Endothelial cell of umbilical vein (primary cell): Measurements from ENCODE around the gene C15orf39. TPM values are rescaled to one million over a fixed set of nuclear protein-coding genes. Genes with fewer than 3 reads are reported as not detected.

Experiments used
- BruUV-seq: library from RNA; stranded (reverse); fragments of 400-500 nt; replicated peaks from 2 replicates; lab custom pipeline; 2021; lab: Mats Ljungman, UMichigan
- CTCF ChIA-PET: fragments of 300-600, 350-600 bp; sonication (Branson Sonifier 250); formaldehyde crosslinking; loops from one replicate; lab custom pipeline; 2021; ENCODE audit warnings: antibody characterized with exemption, inconsistent platforms; lab: Charles Lee
- POLR2A ChIA-PET: fragments of 300-600, 350-600 bp; sonication (Branson Sonifier 250); formaldehyde crosslinking; loops from one replicate; lab custom pipeline; 2021; ENCODE audit warnings: antibody characterized with exemption, inconsistent platforms; lab: Charles Lee
- DNase-seq: peaks from one replicate; pipeline ENCODE4 v3.0.0-alpha.2; 2011; ENCODE audit warnings: low read depth, low spot score
- FAIRE-seq: peaks from 2 replicates; lab custom pipeline; 2011; peaks lifted over from hg19 to GRCh38; lab: Jason Lieb, UNC
- H2AFZ ChIP-seq: 2 replicates; pipeline ENCODE4 v1.6.0; 2012; ENCODE audit warnings: low read depth, low read length, control low read depth, inconsistent platforms
- H3K27ac ChIP-seq: 2 replicates; pipeline ENCODE4 v1.5.1; 2011; ENCODE audit warnings: low read depth, mild to moderate bottlenecking, control low read depth, low read length, moderate library complexity; ENCODE audit not compliant: insufficient read depth
- H3K27me3 ChIP-seq, 2 experiments: 2 replicates each; pipeline versions ENCODE4 v1.6.0 to v1.6.1; 2011; ENCODE audit warnings: low read length in 2 of 2, mixed read lengths in 1 of 2; ENCODE audit not compliant: control insufficient read depth in 2 of 2, insufficient read depth in 2 of 2
- H3K36me3 ChIP-seq, 2 experiments: 2 replicates in 1 of 2; 3 replicates in 1 of 2; pipeline ENCODE4 v1.5.1; 2011; ENCODE audit warnings: low read length in 2 of 2, mild to moderate bottlenecking in 1 of 2, moderate library complexity in 1 of 2; ENCODE audit not compliant: control insufficient read depth in 2 of 2, insufficient read depth in 2 of 2; ENCODE audit errors: extremely low read depth in 1 of 2
- H3K4me1 ChIP-seq: 3 replicates; pipeline ENCODE4 v1.5.1; 2011; ENCODE audit warnings: mild to moderate bottlenecking, low read length; ENCODE audit not compliant: control insufficient read depth, insufficient read depth; ENCODE audit errors: extremely low read depth
- H3K4me2 ChIP-seq: 2 replicates; pipeline ENCODE4 v1.6.1; 2011; ENCODE audit warnings: low read length, control low read depth, mixed read lengths; ENCODE audit not compliant: insufficient read depth
- H3K4me3 ChIP-seq, 3 experiments: fragments of 200-600 bp in 1 of 3; sonication (generic), shearing (Covaris generic) in 1 of 3; replicated peaks in 1 of 3; 2 replicates each; pipeline ENCODE4 v1.5.1; 2011 to 2016; ENCODE audit warnings: control low read depth in 3 of 3, low read length in 3 of 3, mild to moderate bottlenecking in 2 of 3, inconsistent platforms in 1 of 3, low read depth in 1 of 3, moderate library complexity in 1 of 3; ENCODE audit not compliant: insufficient read depth in 1 of 3
- H3K79me2 ChIP-seq: 2 replicates; pipeline ENCODE4 v1.6.0; 2012; ENCODE audit warnings: low read length, inconsistent platforms; ENCODE audit not compliant: control insufficient read depth, insufficient read depth
- H3K9ac ChIP-seq: replicated peaks from 2 replicates; pipeline ENCODE3; 2011; ENCODE audit warnings: low read length, control low read depth; ENCODE audit not compliant: insufficient read depth; ENCODE audit errors: extremely low read depth
- H3K9me1 ChIP-seq: replicated peaks from 3 replicates; pipeline ENCODE4 v1.6.0; 2011; ENCODE audit warnings: mild to moderate bottlenecking, low read length; ENCODE audit not compliant: control insufficient read depth, insufficient read depth; ENCODE audit errors: extremely low read depth
- H3K9me3 ChIP-seq: replicated peaks from 2 replicates; pipeline ENCODE4 v1.5.1; 2012; ENCODE audit warnings: low read length, inconsistent platforms; ENCODE audit not compliant: control insufficient read depth, insufficient read depth
- H4K20me1 ChIP-seq: replicated peaks from 2 replicates; pipeline ENCODE3; 2011; ENCODE audit warnings: mild to moderate bottlenecking, low read length; ENCODE audit not compliant: control insufficient read depth, insufficient read depth; ENCODE audit errors: extremely low read depth
- FOS ChIP-seq: IDR thresholded peaks from 2 replicates; pipeline ENCODE4 v1.6.1; 2011; ENCODE audit warnings: mild to moderate bottlenecking, low read length, moderate library complexity, borderline replicate concordance; ENCODE audit not compliant: insufficient read depth
- GATA2 ChIP-seq: IDR thresholded peaks from 2 replicates; pipeline ENCODE4 v1.7.0; 2011; ENCODE audit warnings: low read depth, mild to moderate bottlenecking, moderate library complexity, mixed read lengths, low read length; ENCODE audit not compliant: insufficient read length, insufficient read depth
- JUN ChIP-seq: IDR thresholded peaks from 2 replicates; pipeline ENCODE4 v1.6.1; 2011; ENCODE audit warnings: borderline replicate concordance, low read depth; ENCODE audit not compliant: insufficient read length, insufficient read depth
- MYC ChIP-seq: IDR thresholded peaks from one replicate; pipeline ENCODE4 v1.6.1; 2011; ENCODE audit warnings: mild to moderate bottlenecking, low read depth, low read length
- POLR2AphosphoS5 ChIP-seq: IDR thresholded peaks from 2 replicates; pipeline ENCODE4 v1.6.1; 2012; ENCODE audit warnings: low read depth, mild to moderate bottlenecking, control low read depth, low read length, moderate library complexity; ENCODE audit not compliant: insufficient read depth
- dilution Hi-C: fragments of 300-500 bp; cut with MboI; formaldehyde crosslinking; loops from one replicate; pipeline ENCODE4 v1.15.0; 2019; ENCODE audit warnings: low sequenced_read_pairs; ENCODE audit not compliant: extremely low pct_ligation_motif_present
- intact Hi-C: fragments of 100-400 bp; cut with micrococcal nuclease; formaldehyde crosslinking; loops from one replicate; pipeline ENCODE4 v1.10.0; 2022
- polyA plus RNA-seq, 4 experiments: library from polyadenylated mRNA; depleted of rRNA in 3 of 4; stranded (reverse) in 3 of 4; unstranded in 1 of 4; fragments of >200 nt; gene quantifications; 2 replicates each; pipeline versions ENCODE4 v1.2.1 to v1.2.3, GENCODE V29; 2011 to 2012; ENCODE audit warnings: missing spikeins in 1 of 4
- total RNA-seq: library from RNA; stranded (reverse); gene quantifications from 2 replicates; pipeline ENCODE4 v1.2.3, GENCODE V29; 2021
- TF ChIP-seq, protein P1 (sequence below): IDR thresholded peaks from 2 replicates; pipeline ENCODE4 v1.6.1; 2011; ENCODE audit not compliant: insufficient read depth, insufficient read length
- TF ChIP-seq, protein P2 (sequence below), 2 donors: IDR thresholded peaks; 1 replicate in 1 of 2; 2 replicates in 1 of 2; pipeline ENCODE4 v1.5.1; 2011; ENCODE audit warnings: low read length in 2 of 2, mild to moderate bottlenecking in 2 of 2, moderate library complexity in 2 of 2, control low read depth in 1 of 2, inconsistent platforms in 1 of 2, low read depth in 1 of 2; ENCODE audit not compliant: insufficient read depth in 1 of 2; ENCODE audit errors: extremely low read depth in 1 of 2

C15orf39 gene
- total and polyA plus RNA-seq, 2 donors (not counting 3 experiments of a cell fraction or from before 2014, with no cell fraction given): 14.8 to 36.1 TPM

DNA sequence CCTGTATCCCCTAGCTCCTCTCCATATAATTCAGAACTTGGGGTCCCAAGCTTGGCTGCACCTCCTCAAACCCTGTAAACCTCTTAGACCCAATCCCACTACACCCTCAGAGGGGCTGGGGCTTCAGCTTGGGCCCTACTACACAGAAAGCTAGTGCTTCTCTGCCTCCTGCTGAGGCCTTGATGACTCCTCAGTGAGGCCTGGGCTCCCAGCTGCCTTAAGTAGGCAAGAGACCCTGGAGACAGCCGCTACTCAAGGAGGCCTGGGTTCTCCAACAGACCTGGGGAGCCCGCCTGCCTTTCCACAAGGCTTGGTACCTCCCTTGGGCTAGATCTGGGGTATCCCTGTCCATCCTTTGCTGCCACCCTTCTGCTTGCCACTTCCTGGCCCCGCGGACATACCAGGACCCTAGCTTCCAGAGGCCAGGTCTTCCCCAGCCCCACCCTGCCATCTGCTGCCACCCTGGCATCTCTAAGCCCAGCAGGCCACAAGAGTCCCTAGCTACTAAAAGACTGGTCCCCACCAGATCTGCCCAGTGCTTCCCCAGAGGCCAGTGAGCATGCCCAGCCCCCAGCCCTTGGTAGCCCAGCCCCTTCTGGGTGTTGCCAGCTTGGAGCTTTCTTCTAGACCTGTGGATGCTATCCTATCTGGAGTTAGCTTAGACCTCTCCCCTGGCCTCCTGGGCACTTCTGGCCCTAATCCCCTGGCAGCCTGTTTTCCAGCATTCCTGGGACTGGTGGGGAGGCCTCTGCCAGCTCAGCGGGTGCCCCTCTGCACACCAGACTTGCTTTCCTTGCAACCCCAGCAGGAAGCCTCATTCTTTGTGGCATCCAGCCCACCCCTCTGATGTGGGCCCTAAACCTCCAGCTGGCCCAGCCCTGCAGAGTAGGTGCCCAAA, 13.7 kb downstream of the C15orf39 start:
- Histone ChIP-seq H3K27me3 (no peaks in the 10 kb centered on the region), H3K4me3 (no peak overlapping the region), H3K79me2 (peaks cover 22% of the 10 kb centered on the region), H2AFZ (no peak overlapping the region), H3K4me1 (no peaks in the 10 kb centered on the region), H3K36me3 (peaks cover 13 to 21% of the 10 kb centered on the region in 2 experiments), H3K4me2 (no peak overlapping the region), H3K27ac (no peak overlapping the region), H3K9me3 (no peaks in the 10 kb centered on the region), H3K9ac (no peak overlapping the region), H4K20me1 (peaks cover 4% of the 10 kb centered on the region), H3K9me1 (no peaks in the 10 kb centered on the region)
- TF ChIP-seq MYC (no peak), JUN (no peak), GATA2 (no peak), FOS (no peak), POLR2AphosphoS5 (peak; percentile 7)
- TF ChIP-seq, protein P1, sequence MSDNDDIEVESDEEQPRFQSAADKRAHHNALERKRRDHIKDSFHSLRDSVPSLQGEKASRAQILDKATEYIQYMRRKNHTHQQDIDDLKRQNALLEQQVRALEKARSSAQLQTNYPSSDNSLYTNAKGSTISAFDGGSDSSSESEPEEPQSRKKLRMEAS: no peak
- TF ChIP-seq, protein P2, sequence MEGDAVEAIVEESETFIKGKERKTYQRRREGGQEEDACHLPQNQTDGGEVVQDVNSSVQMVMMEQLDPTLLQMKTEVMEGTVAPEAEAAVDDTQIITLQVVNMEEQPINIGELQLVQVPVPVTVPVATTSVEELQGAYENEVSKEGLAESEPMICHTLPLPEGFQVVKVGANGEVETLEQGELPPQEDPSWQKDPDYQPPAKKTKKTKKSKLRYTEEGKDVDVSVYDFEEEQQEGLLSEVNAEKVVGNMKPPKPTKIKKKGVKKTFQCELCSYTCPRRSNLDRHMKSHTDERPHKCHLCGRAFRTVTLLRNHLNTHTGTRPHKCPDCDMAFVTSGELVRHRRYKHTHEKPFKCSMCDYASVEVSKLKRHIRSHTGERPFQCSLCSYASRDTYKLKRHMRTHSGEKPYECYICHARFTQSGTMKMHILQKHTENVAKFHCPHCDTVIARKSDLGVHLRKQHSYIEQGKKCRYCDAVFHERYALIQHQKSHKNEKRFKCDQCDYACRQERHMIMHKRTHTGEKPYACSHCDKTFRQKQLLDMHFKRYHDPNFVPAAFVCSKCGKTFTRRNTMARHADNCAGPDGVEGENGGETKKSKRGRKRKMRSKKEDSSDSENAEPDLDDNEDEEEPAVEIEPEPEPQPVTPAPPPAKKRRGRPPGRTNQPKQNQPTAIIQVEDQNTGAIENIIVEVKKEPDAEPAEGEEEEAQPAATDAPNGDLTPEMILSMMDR (IDR thresholded peaks at IDR 0.05; ENCODE audit: extremely low read depth in 1 of 2, insufficient read depth in 1 of 2, low read depth in 1 of 2, low read length in 2 of 2): no peak
- ChIA-PET POLR2A (no interaction called here), CTCF (interaction anchor here (1.1 to 2.7 kb wide), 5 partner anchors 11 to 192 kb away, joined by 3 to 13 read pairs (median 5); partner anchors contain the start of gene PPCDC)
- FAIRE-seq (no peak), DNase-seq (no peak)
- dilution Hi-C loops: no loop called here
- no TSS peak for BruUV-seq
- intact Hi-C loops: no loop called here
